ENCODE results near the gene ORC4. TPM values are rescaled to one million over a fixed set of nuclear protein-coding genes. Genes with fewer than 3 reads are reported as not detected.

Gene ORC4
- total and polyA plus RNA-seq, 8 donors, result 4.9 to 86.1 (median 9.6) TPM

GRCh38 chr2:147989102-147989501 lies 31.4 kb downstream of the ORC4 start:
- H3K4me1 ChIP-seq, result peaks cover 3 to 30% (median 8%) of the 10 kb centered on the region in 4 donors
- intact Hi-C loops (cut with DNase I; ENCODE audit: low total_unique reads), result no loop called here
- no peaks in the 10 kb centered on the region for H3K9me3 ChIP-seq
- H3K4me3 ChIP-seq, result no peak overlapping the region
- no peak overlapping the region for H3K27ac ChIP-seq
- H3K36me3 ChIP-seq, result no peaks in the 10 kb centered on the region
- H3K27me3 ChIP-seq, result no peaks in the 10 kb centered on the region
- 92 to 97% (median 94%) methylated on average over 3 of the region's 3 CpGs for WGBS, 5 donors
- no peak for TF ChIP-seq CTCF (IDR thresholded peaks at IDR 0.05)
- no peak for TF ChIP-seq POLR2AphosphoS5 (IDR thresholded peaks at IDR 0.05)
- TF ChIP-seq POLR2A (IDR thresholded peaks at IDR 0.05), result no peak
- TF ChIP-seq EP300 (IDR thresholded peaks at IDR 0.05), result no peak
- DNase-seq, result no peak

GRCh38 chr2:147980940-147981528 lies 39.5 kb downstream of the ORC4 start:
- DNase-seq, result no peak
- peaks cover 0 to 5% (median 0%) of the 10 kb centered on the region in 4 donors for H3K9me3 ChIP-seq
- H3K4me1 ChIP-seq, result peaks cover 0 to 12% (median 3%) of the 10 kb centered on the region in 4 donors
- no peaks in the 10 kb centered on the region for H3K27me3 ChIP-seq
- no peak overlapping the region for H3K4me3 ChIP-seq
- WGBS, 5 donors, result 85 to 91% (median 89%) methylated on average over 5 of the region's 5 CpGs
- H3K36me3 ChIP-seq, result peaks cover 0 to 6% (median 3%) of the 10 kb centered on the region in 4 donors
- H3K27ac ChIP-seq, result no peak overlapping the region
- TF ChIP-seq EP300 (IDR thresholded peaks at IDR 0.05) (no peak), CTCF (IDR thresholded peaks at IDR 0.05) (no peak)
- intact Hi-C loops (cut with DNase I; ENCODE audit: low total_unique reads), result no loop called here

GRCh38 chr2:147977679-147978078 lies 42.9 kb downstream of the ORC4 start:
- Histone ChIP-seq H3K9me3 (peaks cover 0 to 5% (median 0%) of the 10 kb centered on the region in 4 donors), H3K27ac (no peak overlapping the region), H3K4me3 (no peak overlapping the region), H3K4me1 (peaks cover 0 to 12% (median 3%) of the 10 kb centered on the region in 4 donors), H3K36me3 (peaks cover 0 to 13% (median 8%) of the 10 kb centered on the region in 4 donors), H3K27me3 (no peaks in the 10 kb centered on the region)
- WGBS, 5 donors, result 94 to 100% (median 99%) methylated on average over 3 of the region's 3 CpGs
- TF ChIP-seq CTCF (IDR thresholded peaks at IDR 0.05) (no peak), POLR2AphosphoS5 (IDR thresholded peaks at IDR 0.05) (no peak), POLR2A (IDR thresholded peaks at IDR 0.05) (no peak), EP300 (IDR thresholded peaks at IDR 0.05) (no peak)
- intact Hi-C loops (cut with DNase I; ENCODE audit: low total_unique reads), result no loop called here
- DNase-seq, result no peak

- H3K9me3 ChIP-seq, result peaks cover 0 to 5% (median 0%) of the 10 kb centered on the region in 4 donors
- intact Hi-C loops (cut with DNase I; ENCODE audit: low total_unique reads), result no loop called here
- H3K27me3 ChIP-seq, result no peaks in the 10 kb centered on the region
- H3K27ac ChIP-seq, result no peak overlapping the region
- H3K36me3 ChIP-seq, result peaks cover 0 to 22% (median 14%) of the 10 kb centered on the region in 4 donors
- TF ChIP-seq POLR2AphosphoS5 (IDR thresholded peaks at IDR 0.05) (no peak), CTCF (IDR thresholded peaks at IDR 0.05) (no peak), POLR2A (IDR thresholded peaks at IDR 0.05) (no peak), EP300 (IDR thresholded peaks at IDR 0.05) (no peak)
- no peak overlapping the region for H3K4me3 ChIP-seq
- peaks cover 0 to 10% (median 2%) of the 10 kb centered on the region in 4 donors for H3K4me1 ChIP-seq
- DNase-seq, result no peak
- 66 to 79% (median 76%) methylated on average over 2 of the region's 2 CpGs for WGBS, 5 donors
Measured at GRCh38 chr2:147976102-147976501, 44.4 kb downstream of the ORC4 start.

All from stomach (tissue), 9 donors.